ENCODE measurements around the gene CRELD2.

- no peak for TF ChIP-seq POLR2A (IDR thresholded peaks at IDR 0.05)
- TF ChIP-seq, protein P1, sequence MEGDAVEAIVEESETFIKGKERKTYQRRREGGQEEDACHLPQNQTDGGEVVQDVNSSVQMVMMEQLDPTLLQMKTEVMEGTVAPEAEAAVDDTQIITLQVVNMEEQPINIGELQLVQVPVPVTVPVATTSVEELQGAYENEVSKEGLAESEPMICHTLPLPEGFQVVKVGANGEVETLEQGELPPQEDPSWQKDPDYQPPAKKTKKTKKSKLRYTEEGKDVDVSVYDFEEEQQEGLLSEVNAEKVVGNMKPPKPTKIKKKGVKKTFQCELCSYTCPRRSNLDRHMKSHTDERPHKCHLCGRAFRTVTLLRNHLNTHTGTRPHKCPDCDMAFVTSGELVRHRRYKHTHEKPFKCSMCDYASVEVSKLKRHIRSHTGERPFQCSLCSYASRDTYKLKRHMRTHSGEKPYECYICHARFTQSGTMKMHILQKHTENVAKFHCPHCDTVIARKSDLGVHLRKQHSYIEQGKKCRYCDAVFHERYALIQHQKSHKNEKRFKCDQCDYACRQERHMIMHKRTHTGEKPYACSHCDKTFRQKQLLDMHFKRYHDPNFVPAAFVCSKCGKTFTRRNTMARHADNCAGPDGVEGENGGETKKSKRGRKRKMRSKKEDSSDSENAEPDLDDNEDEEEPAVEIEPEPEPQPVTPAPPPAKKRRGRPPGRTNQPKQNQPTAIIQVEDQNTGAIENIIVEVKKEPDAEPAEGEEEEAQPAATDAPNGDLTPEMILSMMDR (IDR thresholded peaks at IDR 0.05 in 4 of 5, conservative IDR thresholded peaks at IDR 0.05 in 1 of 5): no peak
Measured at GRCh38 chr22:49947296-49947622, 28.8 kb downstream of the CRELD2 start.

Measured in gastrocnemius medialis (tissue), 4 donors.